Neural cell (in vitro differentiated cells): ENCODE results near the gene ONECUT1. TPM values are rescaled to one million over a fixed set of nuclear protein-coding genes. Genes with fewer than 3 reads are reported as not detected.

Experiments
- H2AFZ ChIP-seq: fragments of 200-600, 300-800 bp; sonication (generic), shearing (Covaris generic); 2 replicates; pipeline ENCODE4 v1.6.0; 2014; ENCODE audit warnings: low read depth, mild to moderate bottlenecking, antibody characterized with exemption, low read length, moderate library complexity
- H3F3A ChIP-seq: fragments of 200-600 bp; shearing (Covaris generic); 2 replicates; pipeline ENCODE4 v1.6.1; 2016; ENCODE audit warnings: mild to moderate bottlenecking, moderate library complexity, mixed read lengths, antibody characterized with exemption, low read length; ENCODE audit not compliant: insufficient read depth, poor library complexity, severe bottlenecking
- H3K27ac ChIP-seq: fragments of 200-600, 300-800 bp; sonication (generic), shearing (Covaris generic); 2 replicates; pipeline ENCODE4 v1.5.1; 2014; ENCODE audit warnings: mild to moderate bottlenecking, low read length, moderate library complexity
- H3K27me3 ChIP-seq: fragments of 300-800, 200-600 bp; sonication (generic), shearing (Covaris generic); 2 replicates; pipeline ENCODE4 v1.6.0; 2014; ENCODE audit warnings: mild to moderate bottlenecking, low read depth, low read length, moderate library complexity; ENCODE audit not compliant: insufficient read depth
- H3K36me3 ChIP-seq: fragments of 300-800, 200-600 bp; sonication (generic), shearing (Covaris generic); 2 replicates; pipeline ENCODE4 v1.5.1; 2014; ENCODE audit warnings: mild to moderate bottlenecking, antibody characterized with exemption, low read length, moderate library complexity; ENCODE audit not compliant: insufficient read depth
- H3K4me2 ChIP-seq: fragments of 300-800, 200-600 bp; sonication (generic), shearing (Covaris generic); 2 replicates; pipeline ENCODE4 v1.6.0; 2014; ENCODE audit warnings: mild to moderate bottlenecking, low read length
- H3K4me3 ChIP-seq: fragments of 300-800, 200-600 bp; sonication (generic), shearing (Covaris generic); 2 replicates; pipeline ENCODE4 v1.5.1; 2014; ENCODE audit warnings: mild to moderate bottlenecking, low read length, moderate library complexity
- H3K79me2 ChIP-seq: fragments of 200-600 bp; shearing (Covaris generic); replicated peaks from 2 replicates; pipeline ENCODE4 v1.6.0; 2014; ENCODE audit warnings: mild to moderate bottlenecking, low read length, moderate library complexity; ENCODE audit not compliant: insufficient read depth
- H3K9ac ChIP-seq: fragments of 300-800, 200-600 bp; sonication (generic), shearing (Covaris generic); 2 replicates; pipeline ENCODE4 v1.6.1; 2016; ENCODE audit warnings: mild to moderate bottlenecking, low read length, mixed read lengths
- H3K9me2 ChIP-seq: fragments of 200-600 bp; shearing (Covaris generic); 2 replicates; pipeline ENCODE4 v1.6.1; 2016; ENCODE audit warnings: mild to moderate bottlenecking, low read length, mixed read lengths; ENCODE audit not compliant: insufficient read depth
- H3K9me3 ChIP-seq: fragments of 200-600, 300-800 bp; sonication (generic), shearing (Covaris generic); 2 replicates; pipeline ENCODE4 v1.6.1; 2016; ENCODE audit warnings: mild to moderate bottlenecking, mixed run types, low read length, moderate library complexity, mixed read lengths
- H4K20me1 ChIP-seq: fragments of 200-600 bp; shearing (Covaris generic); 2 replicates; pipeline ENCODE4 v1.6.1; 2016; ENCODE audit warnings: mild to moderate bottlenecking, mixed run types; ENCODE audit not compliant: insufficient read depth
- EP300 ChIP-seq: fragments of 450-650 bp; conservative IDR thresholded peaks from 2 replicates; pipeline ENCODE4 v1.6.1; 2014; ENCODE audit warnings: antibody characterized with exemption, mild to moderate bottlenecking, moderate library complexity; ENCODE audit not compliant: poor library complexity, severe bottlenecking
- EZH2 ChIP-seq: fragments of 200-600, 300-800 bp; shearing (Covaris generic), sonication (generic); IDR thresholded peaks from 2 replicates; pipeline ENCODE4 v1.6.1; 2014; ENCODE audit warnings: antibody characterized with exemption, low read length, borderline replicate concordance, mild to moderate bottlenecking; ENCODE audit not compliant: insufficient read depth, poor library complexity, severe bottlenecking
- MXI1 ChIP-seq: fragments of 450-650 bp; conservative IDR thresholded peaks from 2 replicates; pipeline ENCODE4 v1.6.1; 2014; ENCODE audit warnings: antibody characterized with exemption, mild to moderate bottlenecking; ENCODE audit not compliant: poor library complexity, severe bottlenecking
- POLR2AphosphoS5 ChIP-seq: IDR thresholded peaks from 2 replicates; pipeline ENCODE4 v1.6.1; 2012
- RAD21 ChIP-seq: fragments of 450-650 bp; conservative IDR thresholded peaks from 2 replicates; pipeline ENCODE4 v1.6.1; 2014; ENCODE audit warnings: antibody characterized with exemption, mild to moderate bottlenecking, moderate library complexity
- SMC3 ChIP-seq: fragments of 450-650 bp; conservative IDR thresholded peaks from 2 replicates; pipeline ENCODE4 v1.6.1; 2014; ENCODE audit warnings: antibody characterized with exemption, mild to moderate bottlenecking, moderate library complexity; ENCODE audit not compliant: poor library complexity
- TAF1 ChIP-seq: IDR thresholded peaks from 2 replicates; pipeline ENCODE4 v1.6.1; 2012; ENCODE audit warnings: low read depth
- polyA plus RNA-seq: library from polyadenylated mRNA; depleted of rRNA; stranded (reverse); fragments of >200 nt; gene quantifications from 2 replicates; pipeline ENCODE4 v1.2.3, GENCODE V29; 2014
- TF ChIP-seq, protein P1 (sequence below): fragments of 450-650 bp; IDR thresholded peaks from 2 replicates; pipeline ENCODE4 v1.5.1; 2014; ENCODE audit warnings: antibody characterized with exemption, mild to moderate bottlenecking, moderate library complexity; ENCODE audit not compliant: poor library complexity, severe bottlenecking
- TF ChIP-seq, protein P2 (sequence below): IDR thresholded peaks from 2 replicates; pipeline ENCODE4 v1.6.1; 2012; ENCODE audit warnings: borderline replicate concordance

ONECUT1 gene
- polyA plus RNA-seq, 1 donor from 2014 or later: 1.2 TPM

DNA sequence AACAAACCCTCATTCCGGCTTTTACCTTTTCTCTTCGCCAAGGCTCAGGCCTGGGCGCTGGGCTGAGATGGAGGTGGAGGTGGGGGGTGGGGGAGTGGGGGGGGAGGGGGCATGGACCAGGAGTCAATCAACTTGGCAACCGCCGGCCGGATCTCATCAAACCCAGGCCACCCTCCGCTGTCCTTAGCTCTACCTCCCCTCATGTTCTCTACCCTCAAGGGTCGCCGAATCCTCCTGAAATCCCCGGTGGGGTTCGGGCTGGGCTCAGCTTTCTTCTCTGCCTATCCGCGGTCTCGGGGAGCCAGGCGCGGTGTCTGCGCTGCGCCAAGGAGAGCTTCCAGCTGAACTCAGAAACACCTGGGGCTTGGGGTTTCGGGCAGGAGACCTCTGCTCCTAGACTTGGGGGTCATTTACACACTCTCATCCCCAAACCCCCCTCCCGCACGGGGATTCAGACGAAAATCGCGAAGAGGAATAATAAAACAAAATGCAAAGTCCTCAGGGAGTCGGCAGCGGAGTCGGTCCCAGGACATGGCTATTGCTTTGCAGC is 2.5 kb downstream of the ONECUT1 start:
- Histone ChIP-seq H3K27me3 (peaks cover 99% of the 10 kb centered on the region), H4K20me1 (no peaks in the 10 kb centered on the region), H3K4me2 (no peak overlapping the region), H3K9ac (peak overlapping the region; percentile 58), H3K9me3 (peaks cover 6% of the 10 kb centered on the region), H3K36me3 (no peaks in the 10 kb centered on the region), H3K27ac (no peak overlapping the region), H3K9me2 (no peaks in the 10 kb centered on the region), H3K79me2 (no peaks in the 10 kb centered on the region), H2AFZ (no peak overlapping the region), H3F3A (no peaks in the 10 kb centered on the region), H3K4me3 (peak overlapping the region; percentile 77)
- TF ChIP-seq EP300 (no peak), POLR2AphosphoS5 (no peak), EZH2 (no peak), TAF1 (no peak), RAD21 (no peak), SMC3 (no peak), MXI1 (no peak)
- TF ChIP-seq, protein P1, sequence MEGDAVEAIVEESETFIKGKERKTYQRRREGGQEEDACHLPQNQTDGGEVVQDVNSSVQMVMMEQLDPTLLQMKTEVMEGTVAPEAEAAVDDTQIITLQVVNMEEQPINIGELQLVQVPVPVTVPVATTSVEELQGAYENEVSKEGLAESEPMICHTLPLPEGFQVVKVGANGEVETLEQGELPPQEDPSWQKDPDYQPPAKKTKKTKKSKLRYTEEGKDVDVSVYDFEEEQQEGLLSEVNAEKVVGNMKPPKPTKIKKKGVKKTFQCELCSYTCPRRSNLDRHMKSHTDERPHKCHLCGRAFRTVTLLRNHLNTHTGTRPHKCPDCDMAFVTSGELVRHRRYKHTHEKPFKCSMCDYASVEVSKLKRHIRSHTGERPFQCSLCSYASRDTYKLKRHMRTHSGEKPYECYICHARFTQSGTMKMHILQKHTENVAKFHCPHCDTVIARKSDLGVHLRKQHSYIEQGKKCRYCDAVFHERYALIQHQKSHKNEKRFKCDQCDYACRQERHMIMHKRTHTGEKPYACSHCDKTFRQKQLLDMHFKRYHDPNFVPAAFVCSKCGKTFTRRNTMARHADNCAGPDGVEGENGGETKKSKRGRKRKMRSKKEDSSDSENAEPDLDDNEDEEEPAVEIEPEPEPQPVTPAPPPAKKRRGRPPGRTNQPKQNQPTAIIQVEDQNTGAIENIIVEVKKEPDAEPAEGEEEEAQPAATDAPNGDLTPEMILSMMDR: no peak
- TF ChIP-seq, protein P2, sequence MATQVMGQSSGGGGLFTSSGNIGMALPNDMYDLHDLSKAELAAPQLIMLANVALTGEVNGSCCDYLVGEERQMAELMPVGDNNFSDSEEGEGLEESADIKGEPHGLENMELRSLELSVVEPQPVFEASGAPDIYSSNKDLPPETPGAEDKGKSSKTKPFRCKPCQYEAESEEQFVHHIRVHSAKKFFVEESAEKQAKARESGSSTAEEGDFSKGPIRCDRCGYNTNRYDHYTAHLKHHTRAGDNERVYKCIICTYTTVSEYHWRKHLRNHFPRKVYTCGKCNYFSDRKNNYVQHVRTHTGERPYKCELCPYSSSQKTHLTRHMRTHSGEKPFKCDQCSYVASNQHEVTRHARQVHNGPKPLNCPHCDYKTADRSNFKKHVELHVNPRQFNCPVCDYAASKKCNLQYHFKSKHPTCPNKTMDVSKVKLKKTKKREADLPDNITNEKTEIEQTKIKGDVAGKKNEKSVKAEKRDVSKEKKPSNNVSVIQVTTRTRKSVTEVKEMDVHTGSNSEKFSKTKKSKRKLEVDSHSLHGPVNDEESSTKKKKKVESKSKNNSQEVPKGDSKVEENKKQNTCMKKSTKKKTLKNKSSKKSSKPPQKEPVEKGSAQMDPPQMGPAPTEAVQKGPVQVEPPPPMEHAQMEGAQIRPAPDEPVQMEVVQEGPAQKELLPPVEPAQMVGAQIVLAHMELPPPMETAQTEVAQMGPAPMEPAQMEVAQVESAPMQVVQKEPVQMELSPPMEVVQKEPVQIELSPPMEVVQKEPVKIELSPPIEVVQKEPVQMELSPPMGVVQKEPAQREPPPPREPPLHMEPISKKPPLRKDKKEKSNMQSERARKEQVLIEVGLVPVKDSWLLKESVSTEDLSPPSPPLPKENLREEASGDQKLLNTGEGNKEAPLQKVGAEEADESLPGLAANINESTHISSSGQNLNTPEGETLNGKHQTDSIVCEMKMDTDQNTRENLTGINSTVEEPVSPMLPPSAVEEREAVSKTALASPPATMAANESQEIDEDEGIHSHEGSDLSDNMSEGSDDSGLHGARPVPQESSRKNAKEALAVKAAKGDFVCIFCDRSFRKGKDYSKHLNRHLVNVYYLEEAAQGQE: no peak

GRCh38 chr15:52787123-52787503 is 3.0 kb downstream of the ONECUT1 start:
- Histone ChIP-seq H3K79me2 (no peaks in the 10 kb centered on the region), H3K9me2 (no peaks in the 10 kb centered on the region), H3K4me3 (peak overlapping the region; percentile 77), H3K9me3 (peaks cover 6% of the 10 kb centered on the region), H3K36me3 (no peaks in the 10 kb centered on the region), H4K20me1 (no peaks in the 10 kb centered on the region), H3K27me3 (peaks cover 98% of the 10 kb centered on the region), H3K27ac (peak overlapping the region; percentile 20), H3F3A (no peaks in the 10 kb centered on the region), H2AFZ (no peak overlapping the region), H3K4me2 (no peak overlapping the region), H3K9ac (peak overlapping the region; percentile 50)
- TF ChIP-seq POLR2AphosphoS5 (peak; percentile 40), EZH2 (peak; percentile 87)
- TF ChIP-seq, protein P1: no peak
